Mammary epithelial cell (primary cell): ENCODE measurements around the gene RFC5.

ENCODE experiments used
- EZH2 ChIP-seq: IDR thresholded peaks from 2 replicates; pipeline ENCODE4 v1.6.1; 2012; ENCODE audit warnings: low read length, inconsistent platforms, borderline replicate concordance
- TF ChIP-seq, protein P1 (sequence below), 2 donors: IDR thresholded peaks in 1 of 2; conservative IDR thresholded peaks in 1 of 2; 2 replicates each; pipeline ENCODE4 v1.5.1; 2011 to 2012; ENCODE audit warnings: inconsistent platforms in 2 of 2, low read length in 2 of 2, mild to moderate bottlenecking in 2 of 2, control low read depth in 1 of 2, low read depth in 1 of 2; ENCODE audit not compliant: insufficient read depth in 1 of 2; ENCODE audit errors: extremely low read depth in 1 of 2

- TF ChIP-seq, protein P1, sequence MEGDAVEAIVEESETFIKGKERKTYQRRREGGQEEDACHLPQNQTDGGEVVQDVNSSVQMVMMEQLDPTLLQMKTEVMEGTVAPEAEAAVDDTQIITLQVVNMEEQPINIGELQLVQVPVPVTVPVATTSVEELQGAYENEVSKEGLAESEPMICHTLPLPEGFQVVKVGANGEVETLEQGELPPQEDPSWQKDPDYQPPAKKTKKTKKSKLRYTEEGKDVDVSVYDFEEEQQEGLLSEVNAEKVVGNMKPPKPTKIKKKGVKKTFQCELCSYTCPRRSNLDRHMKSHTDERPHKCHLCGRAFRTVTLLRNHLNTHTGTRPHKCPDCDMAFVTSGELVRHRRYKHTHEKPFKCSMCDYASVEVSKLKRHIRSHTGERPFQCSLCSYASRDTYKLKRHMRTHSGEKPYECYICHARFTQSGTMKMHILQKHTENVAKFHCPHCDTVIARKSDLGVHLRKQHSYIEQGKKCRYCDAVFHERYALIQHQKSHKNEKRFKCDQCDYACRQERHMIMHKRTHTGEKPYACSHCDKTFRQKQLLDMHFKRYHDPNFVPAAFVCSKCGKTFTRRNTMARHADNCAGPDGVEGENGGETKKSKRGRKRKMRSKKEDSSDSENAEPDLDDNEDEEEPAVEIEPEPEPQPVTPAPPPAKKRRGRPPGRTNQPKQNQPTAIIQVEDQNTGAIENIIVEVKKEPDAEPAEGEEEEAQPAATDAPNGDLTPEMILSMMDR (conservative IDR thresholded peaks at IDR 0.05 in 1 of 2, IDR thresholded peaks at IDR 0.05 in 1 of 2; ENCODE audit: extremely low read depth in 1 of 2, insufficient read depth in 1 of 2, low read depth in 1 of 2, low read length in 2 of 2), result no peak
- TF ChIP-seq EZH2, result no peak
Observed at GRCh38 chr12:118063576-118064391, 47.3 kb downstream of the RFC5 start.
